Hepatocyte (in vitro differentiated cells): ENCODE measurements around the gene FGGY. TPM values are rescaled to one million over a fixed set of nuclear protein-coding genes. Genes with fewer than 3 reads are reported as not detected.

Experiments used
- DNase-seq: peaks from one replicate; pipeline ENCODE4 v3.0.0-alpha.2; 2016; ENCODE audit warnings: low spot score
- H2AFZ ChIP-seq: fragments of 200-600 bp; sonication (generic); 2 replicates; pipeline ENCODE4 v1.6.0; 2016; ENCODE audit warnings: antibody characterized with exemption, mild to moderate bottlenecking
- H3K27ac ChIP-seq: fragments of 200-600 bp; sonication (generic); 2 replicates; pipeline ENCODE4 v1.5.1; 2016; ENCODE audit warnings: mild to moderate bottlenecking
- H3K27me3 ChIP-seq: fragments of 200-600 bp; sonication (generic); 2 replicates; pipeline ENCODE4 v1.6.1; 2016
- H3K36me3 ChIP-seq: fragments of 200-600 bp; sonication (generic); replicated peaks from 2 replicates; pipeline ENCODE4 v1.5.1; 2016; ENCODE audit warnings: low read depth; ENCODE audit not compliant: insufficient read depth
- H3K4me1 ChIP-seq: fragments of 200-600 bp; sonication (generic); 2 replicates; pipeline ENCODE4 v1.5.1; 2016; ENCODE audit warnings: mild to moderate bottlenecking, moderate library complexity; ENCODE audit not compliant: insufficient read depth
- H3K4me2 ChIP-seq: fragments of 200-600 bp; sonication (generic); 2 replicates; pipeline ENCODE4 v1.6.0; 2016
- H3K4me3 ChIP-seq: fragments of 200-600 bp; sonication (generic); 2 replicates; pipeline ENCODE4 v1.5.1; 2016; ENCODE audit warnings: mild to moderate bottlenecking
- H3K79me2 ChIP-seq: fragments of 200-600 bp; sonication (generic); 2 replicates; pipeline ENCODE4 v1.6.0; 2017; ENCODE audit warnings: mild to moderate bottlenecking
- H3K9me2 ChIP-seq: fragments of 200-600 bp; sonication (generic); replicated peaks from 2 replicates; pipeline ENCODE4 v1.6.0; 2017; ENCODE audit warnings: mild to moderate bottlenecking; ENCODE audit not compliant: insufficient read depth
- H3K9me3 ChIP-seq: fragments of 200-600 bp; sonication (generic); 2 replicates; pipeline ENCODE4 v1.5.1; 2016; ENCODE audit warnings: low read depth, mild to moderate bottlenecking
- H4K20me1 ChIP-seq: fragments of 200-600 bp; sonication (generic); 2 replicates; pipeline ENCODE4 v1.6.0; 2016; ENCODE audit warnings: mild to moderate bottlenecking; ENCODE audit not compliant: insufficient read depth, poor library complexity, severe bottlenecking
- EZH2 ChIP-seq: fragments of 200-600 bp; sonication (generic); IDR thresholded peaks from 2 replicates; pipeline ENCODE4 v1.6.1; 2016; ENCODE audit warnings: antibody characterized with exemption, mild to moderate bottlenecking, borderline replicate concordance
- EZH2phosphoT487 ChIP-seq: fragments of 200-600 bp; sonication (generic); IDR thresholded peaks from one replicate; pipeline ENCODE4 v1.6.1; 2018; ENCODE audit warnings: antibody characterized with exemption, mild to moderate bottlenecking, low read depth, moderate library complexity; ENCODE audit not compliant: unreplicated experiment, severe bottlenecking
- WGBS: methylation state at CpG from one replicate; pipeline ENCODE4 v1.1.6; 2016; ENCODE audit warnings: low lambda C conversion rate; ENCODE audit errors: missing lambda C conversion rate; 5-methylcytosine and 5-hydroxymethylcytosine counted together
- polyA plus RNA-seq: library from polyadenylated mRNA; unstranded; fragments of >200 nt; fragmentation: Nextera tagmentation; extraction: Ambion mirVana; gene quantifications from 2 replicates; pipeline ENCODE4 v1.2.1, GENCODE V29; 2016
- total RNA-seq: library from RNA; depleted of rRNA; stranded (reverse); fragments of >200 nt; gene quantifications from 2 replicates; pipeline ENCODE4 v1.2.3, GENCODE V29; 2014
- TF ChIP-seq, protein P1 (sequence below): fragments of 200-600 bp; sonication (generic); IDR thresholded peaks from 2 replicates; pipeline ENCODE4 v1.5.1; 2016; ENCODE audit warnings: antibody characterized with exemption, mild to moderate bottlenecking; ENCODE audit not compliant: poor library complexity

The FGGY gene
- total and polyA plus RNA-seq, 2 experiments from 2014 or later, result 18.0 to 20.6 TPM

DNA sequence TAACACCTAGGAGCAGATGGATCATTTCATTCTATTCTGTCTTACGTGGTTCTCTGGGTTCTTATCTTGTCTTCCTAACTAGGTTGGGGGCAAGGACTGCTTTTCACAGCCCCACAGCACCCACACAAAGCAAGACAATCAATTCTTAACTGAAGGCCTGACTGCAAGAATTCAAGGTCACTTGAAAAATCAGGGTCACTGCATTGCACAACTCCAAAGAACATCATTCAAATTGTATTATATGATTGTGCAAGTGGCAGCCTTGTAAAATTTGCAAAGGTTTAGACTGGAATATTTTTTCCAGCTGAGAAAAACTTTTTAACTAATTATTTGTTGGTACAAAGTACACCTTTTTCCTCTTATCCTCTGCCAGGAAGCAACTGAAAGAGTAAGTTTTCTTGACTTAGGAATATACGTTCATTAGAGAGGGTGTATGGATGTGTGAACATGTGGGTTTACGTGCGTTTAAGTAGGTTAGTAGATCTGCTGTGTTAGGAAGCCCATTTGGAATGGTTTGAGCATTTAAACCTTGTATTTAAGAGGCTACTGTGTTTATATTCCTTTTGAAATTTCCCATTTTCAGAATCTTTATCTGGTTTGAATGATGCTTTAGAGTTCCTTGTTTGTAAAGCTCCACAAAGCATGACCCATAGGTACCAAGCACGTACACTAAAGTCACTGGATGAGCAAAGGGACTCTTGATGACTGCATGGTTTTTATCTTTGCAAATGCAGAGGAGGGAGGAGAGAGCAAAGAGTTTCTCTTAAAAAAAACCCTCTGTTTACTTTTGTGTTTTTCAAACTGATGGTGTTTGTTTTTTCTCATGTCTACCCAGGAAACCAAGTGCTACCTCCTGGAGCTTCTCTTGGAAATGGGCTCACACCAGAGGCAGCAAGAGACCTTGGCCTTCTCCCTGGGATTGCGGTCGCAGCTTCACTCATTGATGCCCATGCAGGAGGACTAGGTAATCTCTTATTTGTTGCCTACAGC, 214.9 kb downstream of the FGGY start:
- Histone ChIP-seq H3K36me3 (no peaks in the 10 kb centered on the region), H3K27ac (peak overlapping the region; percentile 44), H3K9me3 (no peaks in the 10 kb centered on the region), H3K4me1 (peaks cover 24% of the 10 kb centered on the region), H4K20me1 (no peaks in the 10 kb centered on the region), H2AFZ (no peak overlapping the region), H3K79me2 (no peaks in the 10 kb centered on the region), H3K27me3 (no peaks in the 10 kb centered on the region), H3K4me2 (no peak overlapping the region), H3K4me3 (no peak overlapping the region), H3K9me2 (no peaks in the 10 kb centered on the region)
- TF ChIP-seq EZH2phosphoT487 (no peak), EZH2 (no peak)
- TF ChIP-seq, protein P1, sequence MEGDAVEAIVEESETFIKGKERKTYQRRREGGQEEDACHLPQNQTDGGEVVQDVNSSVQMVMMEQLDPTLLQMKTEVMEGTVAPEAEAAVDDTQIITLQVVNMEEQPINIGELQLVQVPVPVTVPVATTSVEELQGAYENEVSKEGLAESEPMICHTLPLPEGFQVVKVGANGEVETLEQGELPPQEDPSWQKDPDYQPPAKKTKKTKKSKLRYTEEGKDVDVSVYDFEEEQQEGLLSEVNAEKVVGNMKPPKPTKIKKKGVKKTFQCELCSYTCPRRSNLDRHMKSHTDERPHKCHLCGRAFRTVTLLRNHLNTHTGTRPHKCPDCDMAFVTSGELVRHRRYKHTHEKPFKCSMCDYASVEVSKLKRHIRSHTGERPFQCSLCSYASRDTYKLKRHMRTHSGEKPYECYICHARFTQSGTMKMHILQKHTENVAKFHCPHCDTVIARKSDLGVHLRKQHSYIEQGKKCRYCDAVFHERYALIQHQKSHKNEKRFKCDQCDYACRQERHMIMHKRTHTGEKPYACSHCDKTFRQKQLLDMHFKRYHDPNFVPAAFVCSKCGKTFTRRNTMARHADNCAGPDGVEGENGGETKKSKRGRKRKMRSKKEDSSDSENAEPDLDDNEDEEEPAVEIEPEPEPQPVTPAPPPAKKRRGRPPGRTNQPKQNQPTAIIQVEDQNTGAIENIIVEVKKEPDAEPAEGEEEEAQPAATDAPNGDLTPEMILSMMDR, result no peak
- 82% methylated on average over 7 of the region's 7 CpGs for WGBS
- DNase-seq, result no peak

DNA sequence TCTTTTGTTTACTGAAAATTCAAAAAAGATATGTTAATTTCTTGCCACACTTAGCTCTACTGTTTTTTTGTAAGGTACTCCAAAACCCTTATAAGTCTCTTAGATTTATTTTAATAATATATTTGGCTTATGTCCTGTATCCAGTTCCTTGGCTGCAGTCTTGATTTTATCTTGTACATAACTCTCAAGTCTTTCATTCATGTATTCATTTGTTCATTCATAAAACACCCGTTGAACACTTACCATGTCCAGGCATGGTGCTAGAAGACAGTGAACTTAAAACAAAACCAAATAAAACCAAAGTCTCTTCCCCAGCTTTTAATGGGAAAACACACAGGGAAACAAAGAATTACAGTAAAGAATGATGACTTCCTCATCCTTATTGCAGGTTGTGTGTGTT, 215.8 kb downstream of the FGGY start:
- Histone ChIP-seq H3K27ac (no peak overlapping the region), H3K36me3 (no peaks in the 10 kb centered on the region), H4K20me1 (no peaks in the 10 kb centered on the region), H2AFZ (no peak overlapping the region), H3K4me3 (no peak overlapping the region), H3K9me2 (no peaks in the 10 kb centered on the region), H3K4me2 (no peak overlapping the region), H3K4me1 (peaks cover 26% of the 10 kb centered on the region), H3K79me2 (no peaks in the 10 kb centered on the region), H3K27me3 (no peaks in the 10 kb centered on the region), H3K9me3 (no peaks in the 10 kb centered on the region)
- WGBS, result 73% methylated on average over 1 of the region's 1 CpG
- no peak for DNase-seq
- TF ChIP-seq EZH2, result no peak
- TF ChIP-seq, protein P1, result no peak
- TF ChIP-seq EZH2phosphoT487, result no peak

DNA sequence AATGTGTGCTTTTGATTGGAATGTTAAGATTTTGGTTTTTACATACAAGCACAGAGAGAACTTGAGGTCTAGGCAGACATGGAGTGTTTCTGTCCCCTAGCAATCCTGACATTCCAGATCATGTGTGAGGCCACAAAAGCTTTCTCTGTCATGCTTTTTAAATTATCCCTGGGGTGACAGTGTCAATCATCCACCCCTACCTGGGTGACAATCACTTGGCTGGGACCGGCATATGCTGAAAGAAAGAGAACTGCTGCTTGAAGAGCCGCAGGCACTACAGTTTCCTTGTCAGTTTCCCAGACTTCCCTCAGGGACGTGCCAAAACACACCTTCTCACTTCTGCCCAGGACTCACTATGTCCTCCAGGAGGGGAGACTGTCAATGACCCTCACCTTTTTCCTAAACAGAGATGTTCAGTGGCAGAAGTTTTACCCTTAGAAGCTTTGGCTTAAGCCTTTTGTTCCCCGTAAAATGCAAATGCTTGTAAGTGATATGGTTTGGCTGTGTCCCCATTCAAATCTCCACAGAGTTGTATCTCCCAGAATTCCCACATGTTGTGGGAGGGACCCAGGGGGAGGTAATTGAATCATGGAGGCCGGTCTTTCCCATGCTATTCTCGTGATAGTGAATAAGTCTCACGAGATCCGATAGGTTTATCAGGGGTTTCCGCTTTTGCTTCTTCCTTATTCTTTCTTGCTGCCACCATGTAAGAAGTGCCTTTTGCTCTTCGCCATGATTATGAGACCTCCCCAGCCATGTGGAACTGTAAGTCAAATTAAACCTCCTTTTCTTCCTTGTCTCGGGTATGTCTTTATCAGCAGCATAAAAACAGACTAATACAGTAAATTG, 217.4 kb downstream of the FGGY start:
- H3K4me1 ChIP-seq, result peaks cover 21% of the 10 kb centered on the region
- H3K27me3 ChIP-seq, result no peaks in the 10 kb centered on the region
- 87% methylated on average over 11 of the region's 11 CpGs for WGBS
- H3K36me3 ChIP-seq, result no peaks in the 10 kb centered on the region
- DNase-seq, result no peak
- no peak overlapping the region for H3K4me2 ChIP-seq
- no peaks in the 10 kb centered on the region for H4K20me1 ChIP-seq
- H3K9me2 ChIP-seq, result no peaks in the 10 kb centered on the region
- TF ChIP-seq, protein P1, result no peak
- TF ChIP-seq EZH2 (no peak), EZH2phosphoT487 (no peak)
- no peaks in the 10 kb centered on the region for H3K79me2 ChIP-seq
- no peak overlapping the region for H2AFZ ChIP-seq
- H3K4me3 ChIP-seq, result no peak overlapping the region
- no peaks in the 10 kb centered on the region for H3K9me3 ChIP-seq
- peak overlapping the region; percentile 20 for H3K27ac ChIP-seq
